ENCODE measurements around the gene RALGAPA2.

RALGAPA2 gene

DNA sequence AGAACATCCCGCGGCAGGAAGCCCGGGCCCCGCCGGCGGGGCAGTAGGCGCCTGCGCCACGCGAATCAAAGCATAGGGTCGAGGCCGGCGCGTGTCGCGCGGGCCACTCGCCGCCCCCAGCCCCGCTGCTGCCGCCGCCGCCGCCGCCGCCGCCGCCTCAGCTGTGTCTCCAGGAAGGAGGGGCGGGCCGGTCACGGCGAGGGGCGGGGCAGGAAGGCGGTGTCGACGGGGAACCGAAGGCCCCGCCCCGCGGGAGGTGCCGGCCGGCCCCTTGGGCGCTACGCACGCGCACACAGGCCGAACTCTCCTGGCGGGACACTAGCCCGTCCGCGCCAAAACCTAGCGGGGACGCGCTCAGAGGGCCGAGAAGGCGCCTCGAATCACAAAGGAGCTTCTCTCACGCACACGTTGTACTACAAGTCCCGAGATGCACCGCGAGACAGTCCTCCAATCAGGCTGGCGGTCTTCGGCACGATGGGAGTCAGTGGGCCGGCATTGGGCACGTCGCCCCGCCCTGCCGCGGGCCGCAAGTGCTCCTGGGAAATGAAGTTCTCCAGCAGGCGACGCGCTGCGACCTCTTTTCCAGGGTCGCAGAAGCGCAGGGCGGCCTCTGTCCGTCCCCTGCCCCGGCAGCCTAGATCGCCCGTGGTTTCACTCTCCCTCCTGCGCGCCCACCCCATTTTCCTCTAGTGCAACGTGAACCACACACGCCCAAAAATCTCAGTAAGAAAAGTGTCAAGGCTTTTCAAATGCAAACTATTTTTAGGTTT lies at the start of gene RALGAPA2:
TSS of gene RALGAPA2 (minus strand) at position 171 of the 770 bp plus-strand sequence. CDS start at position 7, 164 bp downstream.
- in situ Hi-C loops (cut with MboI; ENCODE audit: low sequenced_read_pairs, unreplicated experiment) = no loop called here
- peak; percentile 96 for DNase-seq (ENCODE audit: low spot score)
- TF ChIP-seq, protein P1, sequence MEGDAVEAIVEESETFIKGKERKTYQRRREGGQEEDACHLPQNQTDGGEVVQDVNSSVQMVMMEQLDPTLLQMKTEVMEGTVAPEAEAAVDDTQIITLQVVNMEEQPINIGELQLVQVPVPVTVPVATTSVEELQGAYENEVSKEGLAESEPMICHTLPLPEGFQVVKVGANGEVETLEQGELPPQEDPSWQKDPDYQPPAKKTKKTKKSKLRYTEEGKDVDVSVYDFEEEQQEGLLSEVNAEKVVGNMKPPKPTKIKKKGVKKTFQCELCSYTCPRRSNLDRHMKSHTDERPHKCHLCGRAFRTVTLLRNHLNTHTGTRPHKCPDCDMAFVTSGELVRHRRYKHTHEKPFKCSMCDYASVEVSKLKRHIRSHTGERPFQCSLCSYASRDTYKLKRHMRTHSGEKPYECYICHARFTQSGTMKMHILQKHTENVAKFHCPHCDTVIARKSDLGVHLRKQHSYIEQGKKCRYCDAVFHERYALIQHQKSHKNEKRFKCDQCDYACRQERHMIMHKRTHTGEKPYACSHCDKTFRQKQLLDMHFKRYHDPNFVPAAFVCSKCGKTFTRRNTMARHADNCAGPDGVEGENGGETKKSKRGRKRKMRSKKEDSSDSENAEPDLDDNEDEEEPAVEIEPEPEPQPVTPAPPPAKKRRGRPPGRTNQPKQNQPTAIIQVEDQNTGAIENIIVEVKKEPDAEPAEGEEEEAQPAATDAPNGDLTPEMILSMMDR (IDR thresholded peaks at IDR 0.05; ENCODE audit: borderline replicate concordance, control extremely low read depth, extremely low read depth, insufficient read depth, missing control alignments) = no peak

DNA sequence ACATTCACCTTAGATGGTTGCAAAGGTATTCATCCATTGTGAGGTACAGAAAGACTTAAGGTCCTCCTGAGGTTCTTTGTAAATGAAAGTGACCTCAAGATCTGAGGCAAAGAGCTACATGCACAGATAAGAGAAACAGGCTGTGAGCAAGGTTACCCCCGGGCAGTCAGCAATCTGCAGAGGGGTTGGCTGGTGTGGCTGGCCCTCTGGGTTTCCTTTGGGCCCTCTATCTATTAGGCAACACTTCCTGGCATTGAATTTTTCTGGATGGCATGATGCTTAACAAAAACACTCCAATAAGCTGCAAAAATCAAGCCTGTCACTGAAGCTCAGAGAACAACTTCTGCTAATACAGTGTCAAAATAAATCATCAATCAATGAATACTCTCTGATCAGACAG lies 48.9 kb upstream of the RALGAPA2 start:
- in situ Hi-C loops (cut with MboI; ENCODE audit: low sequenced_read_pairs, unreplicated experiment) = no loop called here
- DNase-seq (ENCODE audit: low spot score) = no peak
- TF ChIP-seq, protein P1 (IDR thresholded peaks at IDR 0.05; ENCODE audit: borderline replicate concordance, control extremely low read depth, extremely low read depth, insufficient read depth, missing control alignments) = no peak

DNA sequence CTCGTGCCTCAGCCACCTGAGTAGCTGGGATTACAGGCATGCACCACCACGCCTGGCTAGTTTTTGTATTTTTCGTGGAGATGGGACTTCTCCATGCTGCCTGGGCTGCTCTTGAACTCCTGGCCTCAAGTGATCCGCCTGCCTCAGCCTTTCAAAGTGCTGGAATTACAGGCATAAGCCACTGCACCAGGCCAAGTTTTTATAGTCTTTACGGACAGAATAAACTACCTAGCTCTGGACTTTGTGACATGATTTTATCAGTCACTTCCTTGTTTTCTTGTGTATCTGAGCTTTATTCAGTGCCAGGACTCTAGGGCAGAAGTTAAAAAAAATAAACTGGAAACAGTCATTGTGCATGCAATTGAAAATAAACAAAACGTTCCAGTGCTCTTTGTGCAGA lies 46.7 kb upstream of the RALGAPA2 start:
- in situ Hi-C loops (cut with MboI; ENCODE audit: low sequenced_read_pairs, unreplicated experiment) = no loop called here
- TF ChIP-seq, protein P1 (IDR thresholded peaks at IDR 0.05; ENCODE audit: borderline replicate concordance, control extremely low read depth, extremely low read depth, insufficient read depth, missing control alignments) = no peak
- DNase-seq (ENCODE audit: low spot score) = no peak

DNA sequence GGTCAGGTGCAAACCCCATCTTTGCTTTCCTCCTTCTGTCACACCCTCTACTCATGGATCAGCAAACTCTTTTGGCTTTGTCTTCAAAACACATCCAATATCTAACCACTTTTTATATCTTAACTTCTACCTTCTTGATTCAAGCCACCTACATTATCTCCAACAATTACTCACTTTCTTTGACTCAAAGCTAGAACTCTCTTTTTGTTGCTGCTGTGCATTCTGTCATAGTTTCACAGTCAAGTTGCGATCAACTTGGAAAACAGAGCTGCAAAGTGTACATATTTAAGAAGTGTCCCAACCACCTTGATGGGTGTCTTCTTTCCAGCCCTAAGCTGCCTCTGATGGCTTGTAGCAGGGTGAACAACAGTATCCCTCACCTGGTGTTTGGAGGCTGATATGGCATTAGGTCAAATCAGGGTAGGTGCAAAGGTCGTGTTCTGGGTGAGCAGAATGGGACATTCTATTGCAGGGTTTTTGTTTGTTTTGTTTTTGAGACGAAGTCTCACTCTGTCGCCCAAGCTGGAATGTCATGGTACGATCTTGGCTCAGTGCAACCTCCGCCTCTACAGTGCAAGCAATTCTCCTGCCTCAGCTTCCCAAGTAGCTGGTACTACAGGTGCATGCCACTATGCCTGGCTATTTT lies 43.4 kb upstream of the RALGAPA2 start:
- in situ Hi-C loops (cut with MboI; ENCODE audit: low sequenced_read_pairs, unreplicated experiment) = no loop called here
- no peak for DNase-seq (ENCODE audit: low spot score)
- TF ChIP-seq, protein P1 (IDR thresholded peaks at IDR 0.05; ENCODE audit: borderline replicate concordance, control extremely low read depth, extremely low read depth, insufficient read depth, missing control alignments) = no peak

DNA sequence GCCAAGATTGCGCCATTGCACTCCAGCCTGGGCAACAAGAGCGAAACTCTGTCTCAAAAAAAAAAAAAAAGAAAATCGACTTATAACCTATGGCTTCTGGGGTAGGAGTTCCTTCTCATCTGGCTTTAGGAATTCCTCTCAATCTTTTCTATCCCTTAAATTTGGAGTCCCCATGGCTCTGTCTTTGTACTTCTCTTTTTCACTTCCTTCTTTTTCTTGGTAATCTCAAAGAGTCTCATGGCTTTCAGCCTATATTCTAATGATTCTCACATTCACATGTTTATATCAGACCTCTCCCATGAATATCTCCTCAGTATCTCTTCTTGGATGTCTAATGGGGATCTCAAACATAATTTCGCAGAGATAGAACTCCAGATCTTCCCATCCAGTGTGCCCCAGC lies 42.8 kb upstream of the RALGAPA2 start:
- in situ Hi-C loops (cut with MboI; ENCODE audit: low sequenced_read_pairs, unreplicated experiment) = no loop called here
- DNase-seq (ENCODE audit: low spot score) = no peak
- TF ChIP-seq, protein P1 (IDR thresholded peaks at IDR 0.05; ENCODE audit: borderline replicate concordance, control extremely low read depth, extremely low read depth, insufficient read depth, missing control alignments) = no peak

DNA sequence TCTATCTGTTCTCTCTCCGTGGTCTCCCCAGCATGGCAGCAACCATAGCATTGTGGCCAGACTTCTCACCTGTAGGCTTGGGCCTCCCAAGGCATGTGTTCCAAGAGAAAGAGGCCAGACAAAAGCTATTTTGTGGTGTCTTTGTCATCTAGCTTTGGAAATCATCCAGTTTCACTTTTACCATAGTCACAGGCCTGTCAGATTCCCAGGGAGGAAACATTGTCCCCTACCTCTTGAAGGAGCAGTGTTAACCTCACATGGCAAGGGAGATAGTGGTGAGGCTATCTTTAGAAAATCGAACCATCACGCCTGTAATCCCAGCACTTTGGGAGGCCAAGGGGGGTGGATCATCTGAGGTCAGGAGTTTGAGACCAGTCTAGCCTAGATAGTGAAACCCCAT lies 42.3 kb upstream of the RALGAPA2 start:
- TF ChIP-seq, protein P1 (IDR thresholded peaks at IDR 0.05; ENCODE audit: borderline replicate concordance, control extremely low read depth, extremely low read depth, insufficient read depth, missing control alignments) = no peak
- no peak for DNase-seq (ENCODE audit: low spot score)
- in situ Hi-C loops (cut with MboI; ENCODE audit: low sequenced_read_pairs, unreplicated experiment) = no loop called here
